ENCODE data around the gene DLGAP3.
"Not testable (repeated sequence)": the region's sequence is repeated elsewhere in the genome, so short reads cannot be mapped to it uniquely, and the experiment has no call there.

DLGAP3 gene

GRCh38 chr1:34929497-34929852 is at the start of gene DLGAP3:
DLGAP3 (minus strand) TSS chr1:34929650; CDS start chr1:34905383, 24,267 bp downstream.
- FAIRE-seq: no peak

GRCh38 chr1:34978921-34979320 is 49.5 kb upstream of the DLGAP3 start:
- no peak for FAIRE-seq

GRCh38 chr1:34977858-34978257 is 48.4 kb upstream of the DLGAP3 start:
- no peak for FAIRE-seq

- FAIRE-seq: no peak
These were observed 47.7 kb upstream of the DLGAP3 start for GRCh38 chr1:34977210-34977471.

GRCh38 chr1:34976384-34977209 is 47.1 kb upstream of the DLGAP3 start:
- no peak for FAIRE-seq

GRCh38 chr1:34975771-34976170 is 46.3 kb upstream of the DLGAP3 start:
- FAIRE-seq: no peak

- no peak for FAIRE-seq
These were observed 45.9 kb upstream of the DLGAP3 start for GRCh38 chr1:34975338-34975737.

- FAIRE-seq: no peak
These were observed 45.2 kb upstream of the DLGAP3 start for GRCh38 chr1:34974626-34975025.

- FAIRE-seq: no peak
These were observed 43.9 kb upstream of the DLGAP3 start for GRCh38 chr1:34973326-34973725.

GRCh38 chr1:34970829-34971228 is 41.4 kb upstream of the DLGAP3 start:
- FAIRE-seq: no peak

GRCh38 chr1:34970220-34970735 is 40.8 kb upstream of the DLGAP3 start:
- no peak for FAIRE-seq

GRCh38 chr1:34968297-34968696 is 38.8 kb upstream of the DLGAP3 start:
- FAIRE-seq: not testable (repeated sequence)

GRCh38 chr1:34967672-34968071 is 38.2 kb upstream of the DLGAP3 start:
- FAIRE-seq: not testable (repeated sequence)

GRCh38 chr1:34965597-34965996 is 36.1 kb upstream of the DLGAP3 start:
- no peak for FAIRE-seq

GRCh38 chr1:34950428-34950827 is 21.0 kb upstream of the DLGAP3 start:
- FAIRE-seq: no peak

GRCh38 chr1:34948739-34949138 is 19.3 kb upstream of the DLGAP3 start:
- not testable (repeated sequence) for FAIRE-seq

GRCh38 chr1:34947641-34948314 is 18.3 kb upstream of the DLGAP3 start:
- not testable (repeated sequence) for FAIRE-seq

- no peak for FAIRE-seq
These were observed 16.8 kb upstream of the DLGAP3 start for GRCh38 chr1:34946211-34946610.

GRCh38 chr1:34941798-34942197 is 12.3 kb upstream of the DLGAP3 start:
- not testable (repeated sequence) for FAIRE-seq

- no peak for FAIRE-seq
These were observed 1.2 kb upstream of the DLGAP3 start for GRCh38 chr1:34930702-34931071.

- no peak for FAIRE-seq
These were observed 627 bp upstream of the DLGAP3 start for GRCh38 chr1:34929853-34930701.

GRCh38 chr1:34928699-34929496 is 552 bp downstream of the DLGAP3 start:
- no peak for FAIRE-seq

Data from TTC549 (cell line).